H9 (cell line): ENCODE measurements around the gene MYH8. TPM values are rescaled to one million over a fixed set of nuclear protein-coding genes. Genes with fewer than 3 reads are reported as not detected.

Experiments
- DNase-seq: peaks from one replicate; pipeline ENCODE4 v3.0.0-alpha.2; 2017
- H2AFZ ChIP-seq: one replicate; pipeline ENCODE4 v1.6.1; 2013; ENCODE audit warnings: mild to moderate bottlenecking, low read length, control low read depth, moderate library complexity
- H2AK5ac ChIP-seq: 2 replicates; pipeline ENCODE4 v1.6.1; 2013; ENCODE audit warnings: low read length, control low read depth, mixed read lengths; ENCODE audit not compliant: insufficient read length
- H2BK120ac ChIP-seq: one replicate; pipeline ENCODE4 v1.6.1; 2013; ENCODE audit warnings: low read depth, mild to moderate bottlenecking, low read length, control low read depth, inconsistent platforms; ENCODE audit not compliant: poor library complexity, severe bottlenecking
- H2BK12ac ChIP-seq: 2 replicates; pipeline ENCODE4 v1.6.1; 2013; ENCODE audit warnings: low read length, control low read depth, mixed read lengths, low read depth; ENCODE audit not compliant: insufficient read length
- H2BK15ac ChIP-seq: 2 replicates; pipeline ENCODE4 v1.6.1; 2013; ENCODE audit warnings: low read depth, low read length, control low read depth
- H2BK20ac ChIP-seq: one replicate; pipeline ENCODE4 v1.6.1; 2013; ENCODE audit warnings: low read depth, mild to moderate bottlenecking, low read length, control low read depth, inconsistent platforms; ENCODE audit not compliant: poor library complexity, severe bottlenecking
- H2BK5ac ChIP-seq: 2 replicates; pipeline ENCODE4 v1.6.1; 2013; ENCODE audit warnings: low read length, control low read depth, mixed read lengths; ENCODE audit not compliant: insufficient read length
- H3K14ac ChIP-seq: 2 replicates; pipeline ENCODE4 v1.6.1; 2013; ENCODE audit warnings: low read length, control low read depth; ENCODE audit not compliant: insufficient read depth
- H3K18ac ChIP-seq: 2 replicates; pipeline ENCODE4 v1.6.1; 2013; ENCODE audit warnings: low read depth, mild to moderate bottlenecking, mixed read lengths, low read length, control low read depth; ENCODE audit not compliant: insufficient read length
- H3K23ac ChIP-seq: 2 replicates; pipeline ENCODE4 v1.6.1; 2013; ENCODE audit warnings: low read length, control low read depth, mixed read lengths, low read depth; ENCODE audit not compliant: insufficient read length
- H3K23me2 ChIP-seq: 2 replicates; pipeline ENCODE4 v1.6.1; 2013; ENCODE audit warnings: low read depth, mild to moderate bottlenecking, mixed read lengths, low read length, control low read depth; ENCODE audit not compliant: insufficient read length, poor library complexity, severe bottlenecking
- H3K27ac ChIP-seq: 2 replicates; pipeline ENCODE4 v1.5.1; 2013; ENCODE audit warnings: low read length, control low read depth, mixed read lengths, low read depth; ENCODE audit not compliant: insufficient read length
- H3K27me3 ChIP-seq: 2 replicates; pipeline ENCODE4 v1.6.1; 2013; ENCODE audit warnings: low read length, control low read depth, inconsistent platforms; ENCODE audit not compliant: insufficient read depth
- H3K4ac ChIP-seq: 2 replicates; pipeline ENCODE4 v1.6.1; 2013; ENCODE audit warnings: low read depth, mild to moderate bottlenecking, control low read depth, inconsistent platforms, low read length, moderate library complexity
- H3K4me1 ChIP-seq: 2 replicates; pipeline ENCODE4 v1.6.1; 2013; ENCODE audit warnings: low read length, control low read depth, inconsistent platforms; ENCODE audit not compliant: insufficient read depth
- H3K4me2 ChIP-seq: 2 replicates; pipeline ENCODE4 v1.6.1; 2013; ENCODE audit warnings: low read length, control low read depth, mixed read lengths; ENCODE audit not compliant: insufficient read length, insufficient read depth
- H3K56ac ChIP-seq: 2 replicates; pipeline ENCODE4 v1.6.1; 2013; ENCODE audit warnings: low read depth, mild to moderate bottlenecking, mixed read lengths, low read length, control low read depth; ENCODE audit not compliant: insufficient read length
- H3K79me1 ChIP-seq: 2 replicates; pipeline ENCODE4 v1.6.1; 2013; ENCODE audit warnings: low read depth, mild to moderate bottlenecking, moderate library complexity, low read length, control low read depth, inconsistent platforms; ENCODE audit not compliant: insufficient read depth, poor library complexity, severe bottlenecking
- H3K79me2 ChIP-seq: 2 replicates; pipeline ENCODE4 v1.6.1; 2013; ENCODE audit warnings: low read length, control low read depth, inconsistent platforms; ENCODE audit not compliant: insufficient read depth
- H3K9ac ChIP-seq: 2 replicates; pipeline ENCODE4 v1.6.1; 2013; ENCODE audit warnings: low read length, control low read depth, mixed read lengths; ENCODE audit not compliant: insufficient read length; ENCODE audit errors: extremely low read depth
- H3K9me3 ChIP-seq: one replicate; pipeline ENCODE4 v1.6.1; 2013; ENCODE audit warnings: low read depth, low read length, inconsistent platforms; ENCODE audit not compliant: control insufficient read depth
- H3T11ph ChIP-seq: one replicate; pipeline ENCODE4 v1.6.1; 2013; ENCODE audit warnings: mild to moderate bottlenecking, low read length, control low read depth, inconsistent platforms
- H4K20me1 ChIP-seq: one replicate; pipeline ENCODE4 v1.6.1; 2013; ENCODE audit not compliant: control insufficient read depth, insufficient read length, insufficient read depth
- H4K5ac ChIP-seq: 2 replicates; pipeline ENCODE4 v1.6.1; 2013; ENCODE audit warnings: low read depth, mild to moderate bottlenecking, mixed read lengths, low read length, control low read depth; ENCODE audit not compliant: insufficient read length
- H4K8ac ChIP-seq: replicated peaks from 2 replicates; pipeline ENCODE4 v1.6.1; 2013; ENCODE audit warnings: low read length, control low read depth, mixed read lengths, low read depth; ENCODE audit not compliant: insufficient read length
- H4K91ac ChIP-seq: 2 replicates; pipeline ENCODE4 v1.6.1; 2013; ENCODE audit warnings: low read depth, mild to moderate bottlenecking, moderate library complexity, mixed read lengths, low read length, control low read depth; ENCODE audit not compliant: insufficient read length
- H3K27ac Mint-ChIP-seq, 3 experiments: 2 replicates in 2 of 3; 3 replicates in 1 of 3; pipeline ENCODE4 v1.8.0; 2020 to 2021; ENCODE audit warnings: mixed read lengths in 3 of 3, mild to moderate bottlenecking in 1 of 3, moderate library complexity in 1 of 3
- H3K27me3 Mint-ChIP-seq: 2 replicates; pipeline ENCODE4 v1.8.0; 2021; ENCODE audit warnings: low read depth, mild to moderate bottlenecking, moderate library complexity, mixed read lengths
- H3K36me3 Mint-ChIP-seq, 3 experiments: 2 replicates in 2 of 3; 3 replicates in 1 of 3; pipeline ENCODE4 v1.8.0; 2020 to 2021; ENCODE audit warnings: low read depth in 3 of 3, mixed read lengths in 3 of 3; ENCODE audit not compliant: insufficient read depth in 1 of 3
- H3K4me1 Mint-ChIP-seq, 2 experiments: 2 replicates each; pipeline ENCODE4 v1.8.0; 2020; ENCODE audit warnings: mixed read lengths in 2 of 2
- H3K4me3 Mint-ChIP-seq, 2 experiments: 2 replicates in 1 of 2; 3 replicates in 1 of 2; pipeline ENCODE4 v1.8.0; 2020 to 2021; ENCODE audit warnings: mild to moderate bottlenecking in 2 of 2, mixed read lengths in 2 of 2, moderate library complexity in 1 of 2
- H3K9me3 Mint-ChIP-seq, 2 experiments: 2 replicates in 1 of 2; 3 replicates in 1 of 2; pipeline ENCODE4 v1.8.0; 2020; ENCODE audit warnings: mild to moderate bottlenecking in 2 of 2, mixed read lengths in 2 of 2, moderate library complexity in 1 of 2
- CTCF ChIP-seq: fragments of 200-600 bp; sonication (generic); conservative IDR thresholded peaks from 3 replicates; pipeline ENCODE4 v1.8.0; 2021; ENCODE audit warnings: antibody characterized with exemption, mild to moderate bottlenecking
- WGBS: extraction: QIAGEN DNeasy Blood & Tissue Kit; methylation state at CpG from one replicate; pipeline ENCODE4 v1.1.7; 2013; ENCODE audit warnings: missing lambda C conversion rate, low lambda C conversion rate, mixed read lengths; ENCODE audit not compliant: insufficient read length; ENCODE audit errors: extremely low coverage; 5-methylcytosine and 5-hydroxymethylcytosine counted together
- total RNA-seq: library from RNA; stranded (reverse); gene quantifications from 2 replicates; pipeline ENCODE4 v1.2.1, GENCODE V29; 2021

The MYH8 gene
- total RNA-seq, 1 experiment from 2014 or later, result not detected

- no peaks in the 10 kb centered on the region for H3K4me1 ChIP-seq
- no peak overlapping the region for H2BK20ac ChIP-seq
- H4K91ac ChIP-seq, result no peak overlapping the region
- H3K27ac Mint-ChIP-seq, result no peak overlapping the region
- H3K4me3 Mint-ChIP-seq, result no peak overlapping the region
- no peaks in the 10 kb centered on the region for H3K79me1 ChIP-seq
- no peak overlapping the region for H3K27ac ChIP-seq
- no peak for DNase-seq
- no peak overlapping the region for H2AK5ac ChIP-seq
- TF ChIP-seq CTCF, result no peak
- H4K8ac ChIP-seq, result no peak overlapping the region
- H3K27me3 ChIP-seq, result no peaks in the 10 kb centered on the region
- H3K9me3 ChIP-seq, result no peaks in the 10 kb centered on the region
- no peak overlapping the region for H3K14ac ChIP-seq
- H4K5ac ChIP-seq, result no peak overlapping the region
- no peak overlapping the region for H3K23ac ChIP-seq
- H3K4me2 ChIP-seq, result no peak overlapping the region
- peaks cover 0 to 4% of the 10 kb centered on the region in 2 experiments; a peak in 2 of 4 replicates for H3K4me1 Mint-ChIP-seq
- H3K4ac ChIP-seq, result no peak overlapping the region
- H3K79me2 ChIP-seq, result no peaks in the 10 kb centered on the region
- H3K23me2 ChIP-seq, result no peaks in the 10 kb centered on the region
- no peak overlapping the region for H2BK12ac ChIP-seq
- no peak overlapping the region for H3K56ac ChIP-seq
- no peaks in the 10 kb centered on the region for H3K36me3 Mint-ChIP-seq
- H3T11ph ChIP-seq, result no peak overlapping the region
- H2AFZ ChIP-seq, result no peak overlapping the region
- no peak overlapping the region for H3K9ac ChIP-seq
- no peaks in the 10 kb centered on the region for H3K27me3 Mint-ChIP-seq
- WGBS, result no CpG with 5 or more reads among the region's 2 CpGs
- no peak overlapping the region for H2BK5ac ChIP-seq
- no peaks in the 10 kb centered on the region for H4K20me1 ChIP-seq
- no peak overlapping the region for H3K18ac ChIP-seq
- no peak overlapping the region for H2BK15ac ChIP-seq
- H3K9me3 Mint-ChIP-seq, result no peaks in the 10 kb centered on the region
- no peak overlapping the region for H2BK120ac ChIP-seq
Observed at GRCh38 chr17:10428781-10429180, 7.0 kb upstream of the MYH8 start.
